Stimulated activated CD4-positive, alpha-beta T cell treated with anti-CD3 and anti-CD28 coated beads, Interleukin-4, amount 100 ng/mL, for 48 hours (primary cell): ENCODE data around the gene MRPL58.

Experiments used
- DNase-seq, 2 donors: peaks; one replicate each; pipeline ENCODE4 v3.0.0-alpha.2; 2020; ENCODE audit warnings: low read depth in 2 of 2

MRPL58 gene

DNA sequence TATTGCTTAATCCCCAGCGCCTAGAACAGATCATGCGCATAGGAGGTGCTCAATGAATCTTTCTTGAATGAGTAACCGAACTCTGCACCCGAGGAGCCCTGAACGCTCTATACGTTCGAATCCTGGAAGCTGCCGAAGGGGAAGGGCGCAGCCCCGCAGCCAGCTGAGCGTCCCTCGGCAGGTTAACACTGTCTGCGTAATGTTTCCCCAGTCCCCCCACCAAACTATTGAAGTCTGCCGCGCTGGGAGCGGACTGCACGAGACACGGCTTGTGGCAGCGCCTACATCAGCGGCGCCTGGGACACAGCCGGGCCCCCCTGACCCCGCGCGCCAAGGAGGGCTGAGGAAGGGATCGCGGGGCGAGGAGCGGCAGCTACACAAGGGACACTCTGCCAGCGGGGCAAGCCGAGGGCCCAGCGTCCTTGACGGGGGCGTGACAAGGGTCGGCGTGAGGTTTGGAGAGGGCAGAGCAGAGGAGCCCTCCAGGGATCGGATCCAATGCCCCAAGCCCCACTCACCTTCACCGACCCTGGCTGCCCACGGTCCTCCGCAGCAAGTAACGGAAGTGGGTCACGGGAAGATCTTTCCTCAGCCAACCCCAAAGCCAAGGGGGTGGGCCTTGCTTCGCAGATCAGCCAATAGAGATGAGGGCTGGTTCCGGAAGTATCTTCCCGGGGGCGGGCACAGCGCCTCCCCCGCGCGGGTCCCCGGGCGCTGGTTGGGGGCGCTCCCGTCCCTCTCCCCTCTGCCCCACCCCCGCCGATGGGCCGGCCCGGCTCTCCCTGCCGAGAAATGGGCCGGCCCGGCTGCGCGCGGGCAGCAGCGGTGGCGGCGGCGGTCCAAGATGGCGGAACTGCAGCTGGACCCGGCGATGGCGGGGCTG, 34.2 kb downstream of the MRPL58 start, which contains the start of the genes ATP5PD and KCTD2:
Gene ATP5PD, minus strand, starts transcription at position 563 of the 883 bp plus-strand sequence. CDS start 4,319 bp downstream, outside the sequence.
Gene KCTD2, plus strand, starts transcription at position 819 of the 883 bp plus-strand sequence. Its CDS starts 26 bp downstream, at position 845.
- peak; percentile 90 to 96 for DNase-seq

DNA sequence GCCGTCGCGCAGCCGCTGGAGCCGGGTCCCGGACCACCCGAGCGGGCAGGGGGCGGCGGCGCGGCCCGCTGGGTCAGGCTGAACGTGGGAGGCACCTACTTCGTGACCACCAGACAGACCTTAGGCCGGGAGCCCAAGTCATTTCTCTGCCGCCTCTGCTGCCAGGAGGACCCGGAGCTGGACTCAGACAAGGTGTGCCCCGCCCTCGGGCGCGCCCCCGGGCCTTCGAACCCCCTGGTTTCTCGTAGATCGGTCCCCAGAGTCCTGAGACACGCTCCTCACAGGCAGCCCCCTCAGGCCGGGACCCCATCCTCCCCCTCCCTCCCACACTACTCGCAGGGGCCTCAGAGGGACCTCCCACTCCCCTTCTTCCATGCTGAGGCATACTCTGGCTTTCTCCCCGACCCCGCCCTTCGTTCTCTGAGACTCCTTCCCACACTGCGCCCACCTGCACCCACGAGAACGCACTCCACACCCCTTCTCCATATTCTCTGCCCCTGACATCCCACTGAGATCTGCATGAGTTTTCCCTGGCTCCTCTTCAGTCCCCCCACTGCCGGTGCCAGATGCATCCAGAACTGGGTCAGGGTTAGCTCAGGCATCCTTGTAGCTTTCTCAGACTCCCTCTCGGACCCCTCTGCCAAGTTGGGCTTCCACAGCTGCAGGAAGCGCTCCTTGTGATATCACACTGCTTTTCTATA, 35.1 kb downstream of the MRPL58 start:
- DNase-seq, result no peak

DNA sequence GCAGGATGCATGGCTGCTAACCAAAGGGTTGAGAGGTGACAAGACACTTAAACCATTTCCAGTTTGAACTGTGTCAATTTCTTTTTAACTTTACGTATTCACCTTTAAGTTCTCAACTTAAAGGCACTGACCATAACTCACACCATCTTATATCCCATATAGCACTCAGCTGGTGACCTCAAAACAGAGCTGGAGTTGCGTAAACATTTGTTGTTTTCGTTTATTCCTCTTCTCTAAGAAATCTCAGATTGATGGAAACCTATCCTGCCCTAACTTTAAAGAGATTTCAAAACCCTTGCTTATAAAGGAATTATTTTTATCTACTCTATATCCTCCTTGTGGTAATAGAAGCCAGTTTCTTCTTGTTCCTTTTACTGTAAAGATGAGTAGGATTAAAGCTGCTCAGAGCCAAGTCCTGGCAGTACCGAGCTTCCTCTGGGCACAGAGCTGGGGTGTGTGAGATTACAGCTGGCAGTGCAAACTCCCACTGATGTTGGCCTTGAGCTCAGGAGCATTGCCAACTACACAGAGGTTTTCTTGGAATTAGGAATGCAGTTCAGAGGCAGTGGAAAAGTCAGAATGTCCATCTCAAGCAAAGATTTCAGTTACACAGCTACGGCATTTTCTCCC, 35.9 kb downstream of the MRPL58 start:
- DNase-seq, result no peak

DNA sequence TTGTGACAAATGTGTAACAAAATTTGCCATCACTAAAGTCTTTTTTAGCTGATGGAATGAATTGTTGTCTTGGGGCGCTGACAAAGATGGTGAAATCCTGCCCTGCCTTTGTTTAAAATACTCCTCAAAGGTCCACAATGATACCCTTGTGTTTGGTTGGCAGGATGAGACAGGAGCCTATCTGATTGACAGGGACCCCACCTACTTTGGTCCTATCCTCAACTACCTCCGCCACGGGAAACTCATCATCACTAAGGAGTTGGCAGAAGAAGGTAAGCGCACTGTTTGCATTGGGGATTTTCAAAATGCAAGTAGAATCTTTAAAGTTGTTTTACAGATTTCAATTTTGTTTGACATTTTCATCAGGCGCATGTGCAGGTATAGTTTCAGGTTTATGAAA, 36.6 kb downstream of the MRPL58 start:
- no peak for DNase-seq

DNA sequence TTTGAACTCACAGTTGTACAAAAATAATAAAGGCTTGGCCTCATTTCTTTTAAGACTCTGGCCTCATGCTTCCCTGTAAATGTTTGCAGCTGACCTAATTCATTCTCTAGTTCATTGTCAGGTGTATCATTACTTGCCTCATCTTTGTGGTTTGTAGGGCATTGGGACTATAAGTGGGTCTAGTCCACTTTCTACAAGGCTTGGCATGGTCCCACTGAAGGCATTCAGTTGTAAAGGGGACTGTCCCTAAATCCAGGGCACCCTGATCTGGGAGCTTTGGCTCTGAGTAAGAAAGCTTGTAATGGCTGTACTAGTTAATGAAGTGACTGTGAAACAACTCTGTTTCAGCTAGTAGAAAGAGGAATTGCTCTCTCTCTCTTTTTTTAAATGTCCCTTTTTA, 37.2 kb downstream of the MRPL58 start:
- no peak for DNase-seq

DNA sequence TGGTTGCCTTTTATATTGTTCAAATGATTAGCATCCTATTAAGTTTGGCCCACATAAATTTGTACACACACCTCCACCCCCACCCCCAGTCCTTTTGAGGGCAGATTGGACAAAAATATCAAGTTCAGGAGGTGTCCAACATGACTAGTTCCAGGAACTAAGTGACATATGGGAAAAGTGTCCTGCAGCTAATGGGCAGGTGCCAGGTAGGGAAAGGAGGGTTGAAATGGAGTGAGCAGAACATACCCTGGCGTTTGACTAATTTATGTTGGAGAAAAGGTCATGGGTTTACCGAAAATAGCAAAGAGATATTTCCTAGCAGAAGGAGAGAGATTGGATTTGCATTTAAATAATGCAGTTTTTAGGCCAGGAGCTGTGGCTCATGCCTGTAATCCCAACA, 39.5 kb downstream of the MRPL58 start:
- no peak for DNase-seq

DNA sequence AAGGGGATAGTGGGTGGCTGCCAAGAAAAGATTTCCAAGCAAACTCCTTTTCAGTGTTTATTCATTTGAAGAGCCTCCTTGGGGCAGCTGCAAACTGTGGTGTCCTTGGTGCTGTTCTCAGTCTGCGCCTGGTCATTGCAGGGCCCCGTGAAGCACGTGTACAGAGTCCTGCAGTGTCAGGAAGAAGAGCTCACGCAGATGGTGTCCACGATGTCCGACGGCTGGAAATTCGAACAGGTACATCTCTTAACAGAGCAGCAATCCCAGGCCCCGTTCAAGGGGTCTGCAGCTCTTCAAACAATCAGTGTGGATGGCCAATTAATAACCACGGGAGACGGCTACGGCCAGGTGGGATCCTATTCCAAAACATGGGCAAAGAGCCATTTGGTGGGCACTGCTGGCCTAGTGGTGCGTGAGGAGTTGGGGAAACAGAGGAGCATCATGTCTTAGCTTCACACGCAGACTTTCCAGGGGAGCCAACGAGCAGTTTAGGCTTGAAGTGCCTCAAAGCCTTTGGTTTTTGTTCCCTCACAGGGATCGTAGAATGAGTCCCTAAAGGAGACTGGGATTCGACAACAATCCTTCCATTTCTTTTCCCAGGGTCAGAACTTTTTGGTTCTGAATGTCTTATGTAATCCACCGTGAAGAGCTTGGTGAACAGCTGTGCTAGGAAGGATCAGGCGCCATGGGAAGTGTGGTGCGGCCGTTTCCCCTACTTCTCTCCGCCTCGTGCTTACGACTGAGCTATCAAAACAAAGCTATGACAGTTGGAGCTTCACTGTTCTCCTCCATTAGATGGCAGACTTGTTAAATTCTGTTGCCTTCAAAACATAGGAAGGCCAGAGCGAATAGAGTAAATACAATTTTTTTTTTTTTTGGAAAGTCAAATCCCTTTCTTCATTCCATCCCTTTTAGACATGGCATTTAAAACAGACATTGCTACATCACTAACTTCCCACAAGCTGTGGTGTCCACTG, 47.2 kb downstream of the MRPL58 start:
- DNase-seq, result no peak

DNA sequence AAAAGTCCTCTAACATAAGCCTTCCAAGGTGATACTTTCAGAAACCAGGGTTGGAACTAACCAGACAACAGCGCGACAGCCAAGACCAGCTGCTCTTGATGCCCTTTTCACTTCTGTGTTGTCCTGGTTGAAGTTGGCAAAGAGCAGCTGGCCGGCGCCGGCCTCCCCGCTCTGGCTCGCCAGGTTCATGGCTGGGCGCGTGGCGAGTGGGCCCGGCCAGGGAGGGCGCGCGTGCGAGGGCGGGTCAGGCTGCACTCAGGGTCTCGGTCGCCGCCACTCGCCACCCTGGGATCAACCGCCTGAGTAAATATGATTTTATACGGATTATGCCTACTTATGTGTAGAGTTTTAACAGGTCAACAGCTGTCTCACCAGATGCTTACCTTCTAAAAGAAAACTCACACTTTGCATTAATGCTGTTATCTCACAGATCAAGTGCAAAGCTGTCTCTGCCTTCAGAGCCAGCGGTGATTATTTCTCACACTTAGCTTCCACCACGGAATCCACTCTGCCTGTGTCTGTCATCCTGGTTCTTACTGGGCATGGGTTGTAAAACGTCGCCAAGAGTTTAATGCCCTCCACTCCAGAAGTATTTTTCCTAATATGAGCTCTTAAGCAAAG, 48.1 kb downstream of the MRPL58 start:
- no peak for DNase-seq

DNA sequence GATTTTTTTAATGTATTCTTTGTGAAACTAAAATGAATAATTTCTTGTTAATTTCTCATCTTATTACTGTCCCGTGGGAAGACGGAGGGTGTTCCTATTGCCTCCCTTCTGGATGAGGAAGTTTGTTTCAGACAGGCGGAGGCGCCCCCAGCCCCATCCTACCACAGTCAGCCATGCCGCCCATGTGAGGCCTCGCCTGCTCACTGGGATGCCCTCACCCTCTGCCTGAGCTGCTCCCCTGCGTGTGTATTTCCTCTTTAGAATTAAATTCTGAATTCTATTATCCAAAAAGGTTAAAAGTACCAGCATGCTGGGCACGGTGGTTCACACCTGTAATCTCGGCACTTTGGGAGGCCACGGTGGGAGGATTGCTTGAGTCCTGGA, 48.6 kb downstream of the MRPL58 start:
- DNase-seq, result no peak

DNA sequence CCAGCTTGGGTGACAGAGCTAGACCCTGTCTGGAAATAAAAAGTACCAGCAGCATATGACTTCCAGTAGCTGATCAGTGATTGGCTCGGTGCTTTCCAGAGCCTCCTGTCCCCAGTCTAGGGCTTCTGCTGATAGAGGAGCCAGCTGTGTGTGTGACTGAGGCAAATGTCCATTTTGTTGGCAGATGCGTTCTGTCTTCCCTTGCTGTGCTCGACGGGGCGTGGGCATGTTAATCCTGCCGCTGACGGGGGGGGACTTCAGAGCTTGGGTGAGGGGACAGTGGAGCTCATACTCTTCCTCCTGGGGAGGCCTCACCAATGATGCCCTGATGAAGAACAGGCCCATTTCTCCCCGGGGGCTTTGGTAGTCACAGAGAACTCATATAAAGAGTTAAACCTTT, 49.1 kb downstream of the MRPL58 start:
- DNase-seq, result no peak

DNA sequence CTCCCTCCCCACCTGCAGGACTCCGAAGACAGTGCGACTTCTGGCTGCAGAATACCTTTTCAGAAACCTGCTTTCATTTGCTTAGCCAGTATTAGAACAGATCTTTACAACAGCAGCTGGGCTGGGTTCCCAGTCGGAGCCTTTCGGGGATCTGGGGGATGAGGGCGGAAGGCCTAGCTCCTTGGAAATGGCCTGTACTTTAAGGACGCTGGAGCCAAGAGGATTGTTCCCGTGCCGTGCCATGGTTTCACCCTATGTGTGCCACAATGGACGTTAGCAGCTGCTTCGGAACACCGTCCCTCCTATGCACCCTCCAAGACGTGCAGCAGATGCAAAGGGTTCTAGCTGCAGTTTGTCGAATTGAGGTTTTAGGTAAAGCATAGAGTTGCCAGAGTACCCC, 50.7 kb downstream of the MRPL58 start:
- no peak for DNase-seq

DNA sequence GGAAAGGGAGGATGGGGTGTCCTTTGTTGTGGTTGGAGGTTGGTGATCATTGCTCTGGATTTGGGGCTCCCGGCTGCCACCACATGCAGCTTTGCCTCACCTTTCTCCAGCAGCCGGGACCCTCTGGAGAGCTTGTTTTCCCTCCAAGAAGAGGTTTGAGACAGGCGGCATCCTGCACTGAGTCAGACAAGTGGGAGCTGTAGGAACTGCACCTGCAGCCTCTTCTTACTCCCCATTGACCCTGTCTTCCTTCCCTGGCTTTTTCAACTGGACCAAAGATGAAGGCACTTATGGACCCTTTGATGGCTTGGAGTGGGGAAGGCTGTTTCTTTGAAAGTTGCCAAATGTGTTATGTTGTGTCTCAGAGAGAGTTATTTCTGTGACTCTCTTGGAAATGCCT, 51.2 kb downstream of the MRPL58 start:
- DNase-seq, result no peak

DNA sequence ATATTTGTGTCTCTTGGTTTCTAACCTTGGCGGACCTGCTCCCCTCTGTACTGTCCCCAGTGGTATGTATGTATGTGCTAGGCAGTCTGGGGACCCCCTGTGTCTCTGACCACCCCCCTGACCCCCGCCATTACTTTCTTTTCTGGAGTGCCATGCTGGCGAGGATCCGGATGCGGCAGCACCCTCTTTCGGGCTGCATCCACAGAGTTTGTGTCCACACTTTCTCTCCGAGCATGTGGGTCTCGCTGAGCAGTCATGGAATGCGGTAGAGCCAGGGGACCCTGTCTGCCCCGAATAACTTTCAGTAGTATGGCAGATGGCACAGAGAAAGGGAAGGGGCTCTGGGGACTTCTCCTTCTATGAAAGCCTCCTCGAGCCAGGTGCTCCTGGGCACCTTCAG, 51.6 kb downstream of the MRPL58 start:
- no peak for DNase-seq

DNA sequence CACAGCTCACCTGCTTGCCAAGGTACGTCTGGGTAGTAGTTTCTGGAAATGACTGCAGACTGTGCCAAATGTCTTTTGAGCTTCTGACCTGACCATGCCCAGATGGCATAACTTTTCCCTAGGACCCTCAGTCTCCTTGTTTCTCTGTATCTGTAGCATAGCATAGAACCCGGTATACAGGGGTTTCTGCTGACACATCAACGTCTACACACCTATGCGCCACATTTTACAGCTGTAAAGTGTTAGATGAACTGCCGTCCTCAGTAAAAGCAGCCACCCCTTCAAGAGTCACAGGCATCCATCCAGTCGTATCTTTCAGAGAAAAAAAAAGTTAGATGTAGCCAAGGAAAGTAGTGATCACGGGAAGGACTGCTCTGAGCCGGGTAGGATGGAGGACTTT, 52.0 kb downstream of the MRPL58 start:
- DNase-seq, result no peak

DNA sequence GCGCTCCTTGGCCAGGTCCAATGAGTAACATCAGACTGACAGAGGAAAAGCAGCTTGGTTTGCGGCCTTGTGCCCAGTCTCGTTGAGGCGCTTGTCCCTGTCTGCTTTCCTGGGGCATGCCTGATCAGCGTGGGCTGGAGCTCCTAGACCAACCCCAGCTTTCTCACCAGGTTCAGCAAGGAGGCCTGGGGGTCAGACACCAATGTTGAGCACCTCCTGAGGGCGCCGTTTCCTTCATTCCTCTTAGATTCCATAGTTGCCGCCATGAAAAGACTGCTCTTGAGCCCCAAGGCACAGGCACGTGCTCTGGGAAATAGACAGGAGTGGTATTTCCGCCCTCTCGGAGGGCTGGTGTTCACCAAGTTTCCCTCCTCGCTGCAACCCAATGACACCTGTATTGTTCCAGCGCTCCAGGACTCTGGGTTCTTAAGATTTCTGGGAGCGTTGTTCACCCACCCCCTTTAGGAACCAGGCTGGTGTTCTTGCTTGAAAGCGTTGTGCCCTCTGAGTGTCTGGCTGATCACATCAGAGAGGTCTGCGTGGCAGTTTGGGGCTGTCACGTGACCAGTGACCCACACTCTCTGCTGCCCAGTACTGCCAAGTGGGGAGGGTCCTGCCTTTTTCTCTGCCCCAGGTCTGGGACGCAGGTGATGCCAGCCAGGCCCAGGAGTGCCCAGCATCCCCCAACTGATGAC, 52.5 kb downstream of the MRPL58 start:
- no peak for DNase-seq

DNA sequence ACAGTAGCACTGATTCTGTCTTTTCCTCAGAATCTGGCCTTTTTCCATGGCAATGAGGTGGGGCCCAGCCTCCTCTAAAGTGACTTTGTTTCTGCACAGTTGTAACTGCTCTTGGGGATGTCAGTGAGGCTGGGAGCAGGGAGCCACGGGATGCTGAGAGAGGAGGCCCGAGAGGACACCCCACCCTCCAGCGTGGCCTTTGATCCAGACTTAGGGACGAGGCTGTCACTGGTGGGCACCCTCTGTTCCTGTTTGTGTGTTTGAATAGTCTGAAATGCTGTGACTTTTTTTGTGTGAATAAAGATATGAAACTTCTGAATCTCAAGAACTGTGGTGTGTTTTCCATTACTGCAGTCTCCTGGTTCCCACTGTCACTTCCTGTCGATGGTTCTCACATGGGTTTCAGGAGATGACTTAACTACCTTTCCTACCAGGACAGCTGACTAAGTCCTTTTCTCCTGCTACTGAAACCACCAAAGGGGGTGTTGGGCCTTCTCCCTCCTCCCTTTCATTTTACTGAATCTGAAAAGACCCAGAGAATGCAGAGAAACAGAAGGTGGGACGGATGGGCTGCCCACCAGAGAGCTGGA, 53.2 kb downstream of the MRPL58 start:
- no peak for DNase-seq

DNA sequence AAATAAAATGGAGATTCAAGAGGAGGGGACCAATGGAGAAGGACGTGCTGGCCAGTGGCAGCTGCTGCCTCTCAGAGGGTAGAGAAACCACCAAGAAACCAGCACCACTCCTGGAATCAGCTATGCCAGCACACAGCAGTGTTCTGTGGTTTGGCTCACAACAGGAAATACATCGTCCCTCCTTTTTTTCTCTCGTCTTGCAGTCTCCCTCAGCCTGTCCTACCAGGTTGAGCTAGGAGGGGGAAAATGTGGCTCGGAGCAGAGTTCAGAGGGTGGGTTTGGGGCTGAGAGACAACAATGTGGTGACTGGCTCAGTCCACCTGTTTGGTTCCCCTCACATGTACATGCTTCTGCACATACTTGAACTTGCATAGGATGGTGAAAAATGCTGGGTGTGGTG, 55.4 kb downstream of the MRPL58 start:
- no peak for DNase-seq

DNA sequence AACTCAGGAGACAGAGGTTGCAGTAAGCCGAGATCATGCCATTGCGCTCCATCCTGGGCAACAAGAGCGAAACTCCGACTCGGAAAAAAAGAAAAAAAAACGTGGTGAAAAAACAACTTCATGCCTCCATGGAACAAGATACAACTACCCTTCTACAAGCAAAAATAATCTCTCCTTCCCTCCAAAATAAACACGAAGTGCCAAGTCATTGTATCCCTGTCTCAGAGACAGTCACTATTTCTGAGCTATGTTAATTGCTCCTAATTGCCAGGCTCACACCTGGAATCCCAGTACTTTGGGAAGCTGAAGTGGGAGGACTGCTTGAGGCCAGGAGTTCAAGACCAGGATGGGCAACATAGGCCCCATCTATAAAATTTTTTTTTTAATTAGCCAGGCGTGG, 56.3 kb downstream of the MRPL58 start:
- no peak for DNase-seq

DNA sequence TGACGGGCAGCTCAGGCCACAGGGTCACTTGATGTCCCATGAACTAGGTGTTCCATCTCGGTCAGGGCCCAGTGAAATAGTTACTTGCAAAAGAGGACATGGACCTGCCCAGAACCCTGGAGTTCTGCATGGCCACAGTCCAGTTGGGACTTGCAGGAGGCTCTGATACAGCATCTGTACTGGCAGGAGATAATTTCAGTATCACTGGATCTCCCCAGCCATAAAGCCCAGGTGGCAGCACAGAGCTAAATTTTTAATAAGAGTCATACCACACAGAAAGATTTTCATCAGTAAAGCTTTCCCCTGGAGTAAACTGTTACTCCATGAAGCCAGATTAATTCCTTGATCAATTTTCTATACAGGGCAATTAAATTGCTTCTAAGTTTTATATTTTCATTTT, 57.3 kb downstream of the MRPL58 start:
- no peak for DNase-seq
